HG03469 (cell line): Measurements from ENCODE around the gene CD300A.
"Not testable (repeated sequence)": the region's sequence is repeated elsewhere in the genome, so short reads cannot be mapped to it uniquely, and the experiment has no call there.

Experiments used
- ATAC-seq: cut with Tn5 transposase; IDR thresholded peaks from one replicate; pipeline ENCODE4 v1.9.1; 2021; ENCODE audit warnings: mild to moderate bottlenecking, moderate library complexity, moderate number of reproducible peaks; ENCODE audit not compliant: unreplicated experiment

Gene CD300A

DNA sequence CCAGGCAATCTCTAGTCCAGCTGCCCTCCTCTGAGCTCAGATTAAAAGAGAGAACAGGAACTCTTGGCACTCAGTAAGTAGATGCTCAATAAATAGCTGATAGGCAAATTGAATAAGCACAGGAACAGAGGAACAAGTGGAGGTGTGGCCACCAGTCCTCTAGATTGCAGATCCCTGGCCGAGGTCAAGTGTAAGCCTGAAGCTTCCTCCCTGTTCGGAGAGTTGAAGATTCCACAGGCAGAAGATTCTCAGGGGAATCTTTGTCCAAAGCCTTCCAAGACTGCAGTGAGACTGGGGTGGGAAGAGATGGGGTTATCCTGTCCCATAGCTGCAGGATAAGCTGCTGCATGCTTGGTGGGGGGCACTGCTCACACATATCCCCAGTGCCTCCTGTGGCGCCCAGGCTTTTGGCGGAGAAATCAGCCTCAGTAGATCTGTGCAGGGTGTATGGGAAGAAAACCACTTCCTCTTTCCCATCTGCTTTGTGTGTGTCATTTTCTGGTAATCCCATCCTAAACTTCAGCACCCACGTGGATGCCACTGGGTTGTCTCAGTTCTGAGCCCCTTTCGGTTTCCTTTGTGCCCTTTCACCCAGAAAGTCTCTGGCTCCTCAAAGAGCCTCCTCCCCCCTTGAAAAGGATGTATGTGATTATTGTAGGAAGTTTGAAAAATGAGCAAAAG is 12.1 kb downstream of the CD300A start:
- peak; percentile 35 for ATAC-seq

DNA sequence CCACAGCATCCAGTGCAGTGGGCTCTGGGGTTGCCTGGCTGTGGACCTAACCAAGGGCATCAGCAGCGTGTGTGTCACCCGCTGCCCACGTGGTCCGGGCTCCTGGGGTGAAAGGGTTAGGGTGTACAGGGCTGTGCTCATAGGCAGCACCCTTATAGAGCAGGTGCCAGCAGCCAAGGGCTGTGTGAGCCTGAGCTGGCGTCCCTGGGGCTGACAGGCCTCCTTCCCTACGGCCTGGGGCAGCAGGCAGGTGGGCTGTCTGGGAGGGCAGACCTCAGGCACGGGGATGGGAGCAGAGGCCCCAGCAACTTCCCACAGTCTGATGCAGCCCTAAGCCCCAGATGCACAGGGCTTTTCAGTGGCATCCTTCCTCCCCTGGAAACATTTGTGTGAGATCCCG is 13.9 kb downstream of the CD300A start:
- no peak for ATAC-seq

DNA sequence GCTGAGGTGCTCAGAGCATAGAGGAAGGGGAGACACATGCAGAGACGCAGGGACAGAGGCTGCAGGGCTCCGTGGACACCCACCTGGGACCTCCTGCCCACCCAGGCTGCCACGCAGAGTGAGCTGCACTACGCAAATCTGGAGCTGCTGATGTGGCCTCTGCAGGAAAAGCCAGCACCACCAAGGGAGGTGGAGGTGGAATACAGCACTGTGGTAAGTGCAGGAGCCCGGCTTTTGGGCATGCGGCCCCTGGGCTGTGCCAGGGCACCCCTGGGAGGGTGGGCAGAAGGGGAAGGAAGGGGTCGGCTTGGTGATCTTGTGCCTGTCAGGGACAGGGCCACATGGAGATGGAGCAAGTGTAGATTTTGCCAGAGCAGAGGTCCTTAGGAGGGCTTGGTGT is 15.2 kb downstream of the CD300A start:
- no peak for ATAC-seq

DNA sequence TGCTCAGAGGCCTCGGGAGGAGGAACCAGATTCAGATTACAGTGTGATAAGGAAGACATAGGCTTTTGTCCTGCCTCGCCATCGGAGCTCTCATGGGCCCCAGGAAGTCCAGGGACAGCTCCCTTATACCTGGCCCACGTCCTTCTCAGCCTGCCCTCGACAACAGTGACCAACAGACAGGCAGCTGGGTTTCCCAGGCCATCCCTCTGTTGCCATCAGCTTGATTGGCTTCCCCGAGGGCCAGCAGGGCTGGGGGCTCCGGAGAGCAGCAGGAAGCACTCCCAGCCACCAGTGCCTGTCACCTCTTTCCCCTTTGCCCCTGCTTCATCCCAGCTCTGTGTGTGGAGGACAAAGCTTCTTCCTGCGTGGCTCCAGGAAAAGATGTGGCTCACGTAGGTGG is 17.6 kb downstream of the CD300A start:
- no peak for ATAC-seq

DNA sequence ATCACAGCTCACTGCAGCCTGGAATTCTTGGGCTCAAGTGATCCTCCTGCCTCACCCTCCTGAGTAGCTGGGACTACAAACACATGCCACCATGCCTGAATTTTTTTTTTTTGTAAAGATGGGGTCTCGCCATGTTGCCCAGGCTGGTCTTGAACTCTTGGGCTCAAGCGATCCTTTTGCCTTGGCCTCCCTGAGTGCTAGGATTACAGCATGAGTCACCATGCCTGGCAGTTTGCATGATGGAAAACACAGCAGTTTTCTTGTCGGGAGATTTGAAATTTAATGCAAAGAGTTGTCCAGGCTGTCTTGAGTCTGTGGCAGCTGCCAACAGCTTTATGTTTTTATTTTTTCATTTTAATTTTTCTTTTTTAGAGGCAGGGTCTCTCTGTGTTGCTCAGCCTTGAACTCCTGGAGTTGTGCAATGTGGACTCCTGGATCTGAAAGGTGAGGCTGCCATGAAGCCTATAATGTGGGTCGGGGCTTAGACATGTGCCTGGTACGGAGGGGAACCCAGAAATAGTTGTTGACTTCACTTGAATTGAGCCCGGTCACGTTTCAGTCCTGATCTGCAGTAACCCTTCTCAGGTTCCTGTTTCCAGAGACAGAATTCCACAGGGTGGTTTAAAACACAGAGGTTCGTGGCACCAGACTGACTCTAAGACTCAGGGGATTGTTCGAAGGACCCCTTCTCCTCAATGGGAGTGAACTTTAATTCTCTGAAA is 18.7 kb downstream of the CD300A start:
- no peak for ATAC-seq

DNA sequence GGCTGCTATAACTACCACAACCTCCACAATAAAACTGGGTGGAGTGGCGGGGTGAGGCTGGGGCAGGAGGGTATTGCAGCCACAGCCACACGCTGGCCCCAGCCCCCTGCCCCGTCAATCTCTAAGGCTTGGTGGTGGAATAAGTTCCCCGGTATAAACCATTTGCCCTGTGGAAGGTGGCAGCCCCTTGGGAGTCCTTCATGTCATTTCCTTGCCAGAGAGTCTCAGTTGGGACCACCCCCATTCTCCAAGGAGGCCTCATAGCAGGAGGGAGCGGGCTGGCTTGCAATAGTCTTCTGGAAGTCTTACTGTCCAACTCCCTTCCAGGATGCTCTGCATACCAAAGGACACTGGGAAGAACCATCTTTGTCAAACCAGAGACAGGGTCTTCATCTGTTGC is 19.4 kb downstream of the CD300A start:
- no peak for ATAC-seq

DNA sequence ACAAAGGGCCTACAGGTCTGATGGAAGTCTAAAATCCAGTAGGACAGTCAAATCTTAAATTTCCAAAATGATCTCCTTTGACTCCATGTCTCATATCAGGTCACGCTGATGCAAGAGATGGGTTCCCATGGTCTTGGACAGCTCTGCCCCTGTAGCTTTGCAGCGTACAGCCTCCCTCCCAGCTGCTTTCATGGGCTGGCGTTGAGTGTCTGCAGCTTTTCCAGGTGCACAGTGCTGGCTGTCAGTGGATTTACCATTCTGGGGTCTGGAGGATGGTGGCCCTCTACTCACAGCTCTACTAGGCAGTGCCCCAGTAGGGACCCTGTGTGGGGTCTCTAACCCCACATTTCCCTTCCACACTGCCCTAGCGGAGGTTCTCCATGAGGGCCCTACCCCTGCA is 21.8 kb downstream of the CD300A start:
- not testable (repeated sequence) for ATAC-seq

DNA sequence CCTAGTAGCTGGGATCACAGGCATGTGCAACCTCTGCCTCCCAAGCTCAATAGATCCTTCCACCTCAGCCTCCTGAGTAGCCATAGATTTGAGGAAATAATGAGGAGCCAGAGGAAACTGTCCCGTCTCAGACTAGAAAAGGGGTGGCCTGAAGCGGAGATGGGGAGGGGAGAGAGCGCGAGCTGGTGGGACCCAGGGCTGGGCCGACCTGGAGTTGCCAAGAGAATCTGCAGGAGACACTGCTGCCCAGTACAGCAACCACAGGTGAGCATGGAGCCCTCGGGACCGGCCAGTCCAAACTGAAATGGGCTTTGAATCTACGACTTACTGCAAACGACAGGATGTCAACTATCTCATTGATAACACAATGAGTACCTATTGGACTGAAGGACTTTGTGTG is 24.3 kb downstream of the CD300A start:
- no peak for ATAC-seq

DNA sequence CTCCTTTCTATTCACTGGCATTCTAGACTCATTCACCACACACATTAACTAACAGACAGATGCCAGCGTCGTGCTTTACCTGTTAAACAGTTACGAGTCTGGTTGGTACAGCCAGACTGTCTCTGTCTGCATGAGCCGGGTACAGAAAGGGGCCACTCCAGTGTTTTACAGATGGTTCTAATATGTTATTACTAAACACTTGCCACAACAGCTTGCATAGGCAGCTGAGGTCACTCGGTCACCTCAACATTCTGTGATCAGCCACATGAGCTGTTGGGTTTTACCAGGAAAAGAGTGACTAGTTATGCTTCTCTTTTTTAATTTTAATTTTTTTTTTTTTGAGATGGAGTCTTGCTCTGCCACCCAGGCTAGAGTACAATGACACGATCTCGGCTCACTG is 25.2 kb downstream of the CD300A start:
- no peak for ATAC-seq

DNA sequence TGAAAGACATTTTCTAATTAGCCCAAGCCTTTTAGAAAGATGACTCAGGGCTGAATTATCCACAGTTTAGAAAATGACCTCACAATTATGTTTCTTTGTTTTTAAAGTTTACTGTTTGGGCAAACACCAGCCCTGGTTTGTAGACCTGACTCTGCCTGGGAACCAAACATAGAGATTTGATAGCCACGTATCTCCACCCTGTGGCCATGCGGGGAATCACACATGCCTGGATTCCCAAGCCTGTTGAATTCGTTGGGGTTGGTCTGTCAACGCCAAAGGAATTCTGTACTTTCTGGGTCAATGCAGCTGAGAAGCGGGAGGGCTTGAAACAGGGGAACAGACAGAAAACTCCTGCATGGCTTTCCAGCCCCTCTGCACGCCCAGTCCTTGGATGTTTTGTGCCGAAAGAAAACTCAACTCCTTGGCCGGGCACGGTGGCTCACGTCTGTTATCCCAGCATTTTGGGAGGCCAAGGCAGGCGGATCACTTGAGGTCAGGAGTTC is 26.9 kb downstream of the CD300A start:
- ATAC-seq = no peak

DNA sequence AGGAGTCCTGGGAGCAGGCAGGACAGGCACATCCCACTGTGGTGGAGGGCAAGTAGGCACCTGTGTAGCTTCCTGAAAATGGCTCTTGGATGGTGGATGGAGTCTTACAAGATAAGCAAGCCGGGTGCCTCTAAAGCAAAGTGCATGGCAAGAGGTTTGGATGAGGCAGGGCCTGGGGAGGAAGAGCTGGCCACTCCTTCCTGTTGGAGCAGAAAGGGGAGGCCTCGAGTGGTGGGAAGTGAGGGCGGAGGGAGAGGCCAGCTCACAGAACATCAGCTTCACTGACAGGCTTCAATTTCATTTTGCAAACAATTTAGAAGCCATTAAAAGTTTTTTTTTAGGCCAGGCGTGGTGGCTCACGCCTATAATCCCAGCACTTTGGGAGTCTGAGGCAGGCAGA is 31.0 kb downstream of the CD300A start:
- no peak for ATAC-seq

DNA sequence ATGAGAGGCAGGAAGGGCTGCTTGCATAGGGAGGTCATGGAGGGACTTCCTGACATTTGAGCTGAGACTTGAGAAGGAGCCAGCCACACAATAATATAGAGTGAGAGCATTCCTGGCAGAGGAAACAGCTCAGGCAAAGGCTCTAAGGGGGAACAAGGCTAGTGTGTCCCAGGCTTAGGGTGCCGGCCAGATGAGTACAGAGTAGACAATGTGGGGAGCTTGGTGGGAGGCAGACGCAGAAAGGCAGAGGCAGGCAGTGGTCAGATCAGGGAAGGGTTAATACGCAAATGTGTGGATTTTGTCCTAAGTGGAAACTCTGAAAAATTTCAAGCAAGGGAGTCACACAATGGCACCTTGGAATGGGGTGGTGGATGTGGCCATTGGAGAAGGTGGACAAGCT is 33.6 kb downstream of the CD300A start:
- no peak for ATAC-seq

DNA sequence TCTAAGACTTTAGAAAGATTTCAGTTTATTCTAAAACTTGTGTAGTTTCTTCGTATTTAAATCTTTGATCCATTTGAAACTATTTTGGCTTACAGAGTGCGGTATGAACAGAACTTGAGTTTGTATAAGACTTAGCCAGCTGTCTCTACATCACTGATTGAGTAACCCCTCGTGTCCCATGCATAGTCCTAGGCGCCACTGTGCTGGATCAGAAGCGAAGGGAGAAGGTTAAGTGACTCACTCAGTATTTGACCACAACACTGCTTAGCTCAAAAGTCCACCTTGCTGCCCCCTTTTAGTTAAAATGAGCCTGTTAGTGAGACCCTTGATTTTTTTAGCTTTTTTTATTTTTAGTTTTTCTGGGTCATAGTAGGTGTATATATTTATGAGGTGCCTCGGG is 36.4 kb downstream of the CD300A start:
- no peak for ATAC-seq

DNA sequence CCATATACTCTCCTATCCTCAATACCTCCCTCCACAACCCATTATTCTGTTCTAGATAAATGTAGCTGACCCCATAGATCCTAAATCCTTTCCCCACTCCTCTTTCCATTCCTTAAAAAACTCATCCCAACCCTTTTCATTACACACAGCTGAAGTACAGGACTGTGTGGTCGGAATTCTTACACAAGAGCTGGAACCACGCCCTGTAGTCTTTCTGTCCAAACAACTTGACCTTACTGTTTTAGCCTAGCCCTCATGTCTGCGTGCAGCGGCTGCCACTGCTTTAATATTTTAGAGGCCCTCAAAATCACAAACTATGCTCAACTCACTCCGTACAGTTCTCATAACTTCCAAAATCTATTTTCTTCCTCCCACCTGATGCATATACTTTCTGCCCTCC is 37.5 kb downstream of the CD300A start:
- ATAC-seq = not testable (repeated sequence)

DNA sequence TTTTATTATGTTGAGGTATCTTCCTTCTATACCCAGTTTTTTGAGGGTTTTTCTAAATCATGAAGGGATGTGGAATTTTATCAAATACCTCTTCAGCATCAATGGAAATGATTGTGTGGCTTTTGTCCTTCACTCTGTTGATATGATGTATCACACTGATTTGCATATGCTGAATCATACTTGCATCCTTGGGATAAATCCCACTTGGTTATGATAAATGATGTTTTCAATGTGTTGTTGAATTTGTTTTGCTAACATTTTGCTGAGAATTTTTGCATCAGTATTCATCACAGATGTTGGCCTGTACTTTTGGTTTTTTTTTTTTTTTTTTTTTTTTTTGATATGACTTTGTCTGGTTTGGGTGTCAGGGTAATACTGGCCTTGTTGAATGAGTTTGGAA is 41.7 kb downstream of the CD300A start:
- ATAC-seq = no peak

DNA sequence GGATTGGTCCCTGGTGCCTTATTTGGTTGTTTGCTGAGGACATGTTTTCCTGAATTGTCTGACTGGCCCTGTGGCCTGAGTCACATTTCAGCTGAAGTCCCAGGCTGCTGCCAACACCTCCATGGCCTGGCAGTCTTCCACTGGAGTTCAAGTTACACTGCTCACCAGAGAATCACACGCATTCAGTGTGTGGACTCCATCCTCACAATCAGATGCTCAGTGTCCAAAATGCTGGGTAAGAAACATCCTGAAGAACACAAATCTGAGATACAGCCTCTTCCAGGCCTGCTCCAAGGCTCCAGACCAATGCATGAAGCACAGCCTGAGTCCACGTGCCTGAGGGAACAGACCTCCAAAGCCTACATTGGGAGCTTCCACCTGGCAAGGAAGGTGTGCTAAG is 45.6 kb downstream of the CD300A start:
- ATAC-seq = no peak

DNA sequence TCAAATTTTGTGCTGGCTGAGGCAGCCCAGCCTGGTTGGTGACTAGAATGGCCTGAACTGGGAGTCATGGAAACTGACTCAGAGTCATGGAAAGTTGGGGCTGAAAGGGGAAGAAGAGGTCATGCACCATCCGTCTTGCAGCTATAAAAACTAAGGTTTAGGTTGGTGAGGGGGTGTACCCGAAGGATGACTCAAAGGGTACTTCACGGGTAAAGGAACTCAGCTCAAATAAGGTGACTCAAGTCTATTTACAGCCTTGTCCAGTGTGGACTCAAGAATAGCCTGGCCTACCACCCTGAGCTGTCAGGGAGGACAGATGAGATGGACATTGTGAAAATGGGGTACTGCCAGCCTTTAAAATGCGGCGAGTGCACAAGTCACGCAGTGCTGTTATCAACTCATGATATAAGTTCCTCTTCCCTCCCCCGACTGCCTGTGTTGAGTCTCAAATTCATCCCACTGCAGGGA is 46.2 kb downstream of the CD300A start:
- no peak for ATAC-seq

DNA sequence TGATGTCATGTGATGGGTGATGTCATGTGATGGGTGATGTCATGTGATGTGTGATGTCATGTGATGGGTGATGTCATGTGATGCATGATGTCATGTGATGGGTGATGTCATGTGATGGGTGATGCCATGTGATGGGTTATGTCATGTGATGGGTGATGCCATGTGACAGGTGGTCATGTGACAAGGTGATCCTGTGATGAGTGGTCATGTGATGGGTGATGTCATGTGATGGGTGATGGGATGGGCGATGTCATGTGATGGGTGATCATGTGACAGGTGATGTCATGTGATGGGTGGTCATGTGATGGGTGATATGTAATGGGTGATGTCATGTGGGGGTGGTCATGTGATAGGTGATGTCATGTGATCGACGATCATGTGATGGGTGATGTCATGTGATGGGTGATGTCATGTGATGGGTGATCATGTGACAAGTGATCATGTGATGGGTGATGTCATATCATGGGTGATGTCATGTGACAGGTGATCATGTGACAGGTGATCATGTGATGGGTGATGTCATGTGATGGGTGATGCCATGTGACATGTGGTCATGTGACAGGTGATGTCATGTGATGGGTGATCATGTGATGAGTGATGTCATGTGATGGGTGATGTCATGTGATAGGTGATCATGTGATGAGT is 47.7 kb downstream of the CD300A start:
- ATAC-seq = no peak

DNA sequence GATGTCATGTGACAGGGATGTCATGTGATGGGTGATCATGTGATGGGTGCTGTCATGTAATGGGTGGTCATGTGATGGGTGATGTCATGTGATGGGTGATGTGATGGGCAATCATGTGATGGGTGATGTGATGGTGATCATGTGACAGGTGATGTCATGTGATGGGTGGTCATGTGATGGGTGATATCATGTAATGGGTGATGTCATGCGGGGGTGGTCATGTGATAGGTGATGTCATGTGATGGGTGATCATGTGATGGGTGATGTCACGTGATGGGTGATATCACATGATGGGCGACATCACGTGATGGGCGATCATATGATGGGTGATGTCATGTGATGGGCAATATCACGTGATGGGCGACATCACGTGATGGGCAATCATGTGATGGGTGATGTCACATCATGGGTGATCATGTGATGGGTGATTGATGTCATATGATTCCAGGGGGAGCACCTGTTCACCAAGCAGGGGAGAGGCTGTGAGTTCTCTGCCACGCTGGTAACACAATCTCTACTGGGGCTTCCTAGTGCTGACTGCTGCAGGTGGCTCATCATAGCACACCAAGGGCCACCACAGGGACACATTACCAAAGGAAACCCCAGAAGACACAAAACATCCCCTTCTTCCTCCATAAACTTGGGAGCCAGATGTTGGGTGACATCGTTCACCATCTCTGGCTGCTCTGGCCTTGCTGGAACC is 48.3 kb downstream of the CD300A start:
- no peak for ATAC-seq

DNA sequence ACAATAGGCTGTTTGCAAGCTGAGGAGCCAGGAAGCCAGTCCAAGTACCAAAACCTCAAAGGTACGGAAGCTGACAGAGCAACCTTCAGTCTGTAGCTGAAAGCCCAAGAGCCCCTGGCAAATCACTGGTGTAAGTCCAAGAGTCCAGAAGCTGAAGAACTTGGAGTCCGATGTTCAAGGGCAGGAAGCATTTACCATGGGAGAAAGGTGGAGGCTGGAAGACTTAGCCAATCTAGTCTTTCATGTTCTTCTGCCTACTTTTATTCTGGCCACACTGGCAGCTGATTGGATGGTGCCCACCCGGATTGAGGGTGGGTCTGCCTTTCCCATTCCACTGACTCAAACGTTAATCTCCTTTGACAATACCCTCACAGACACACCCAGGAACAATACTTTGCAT is 49.5 kb downstream of the CD300A start:
- ATAC-seq = no peak

DNA sequence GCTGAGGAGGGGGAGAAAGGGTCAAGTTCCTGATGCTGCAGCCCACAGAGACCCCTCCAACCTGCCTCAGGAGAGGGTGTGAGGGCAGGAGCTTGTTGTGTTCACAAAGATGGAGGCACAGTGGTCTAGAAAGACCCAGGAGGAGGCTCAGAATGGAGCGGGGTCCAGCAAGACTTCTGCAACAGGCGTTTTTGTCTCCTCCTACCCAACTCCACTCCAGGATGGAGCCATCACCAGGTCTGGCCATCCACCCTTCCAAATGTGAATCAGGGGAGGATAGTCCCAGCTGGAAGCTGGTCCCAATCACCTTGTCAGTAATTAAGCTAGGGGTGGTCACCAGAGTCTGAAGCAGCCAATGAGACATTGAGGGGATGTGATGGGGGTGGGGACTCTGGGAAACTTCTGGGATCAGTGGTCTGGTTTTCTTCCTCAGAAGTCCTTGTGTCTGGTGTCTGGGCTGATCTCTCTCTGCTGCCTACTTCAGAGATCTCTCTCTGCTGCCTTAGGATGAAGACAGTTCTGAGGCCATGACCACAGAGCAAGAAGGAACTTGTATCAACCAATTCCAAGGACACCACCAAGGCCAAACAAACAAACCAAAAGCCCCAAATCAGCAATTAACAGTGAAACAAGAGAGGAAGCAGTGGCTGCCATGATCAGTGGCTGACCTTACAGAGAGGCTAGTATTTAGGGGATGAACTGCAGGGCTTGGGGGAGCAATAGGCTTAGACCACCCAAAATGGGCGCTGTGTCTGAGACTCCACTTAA is 50.3 kb downstream of the CD300A start:
- no peak for ATAC-seq
